K562 treated with DMSO at 1 percent for 24 hours (cell line): ENCODE results near the gene HLA-E. TPM values are rescaled to one million over a fixed set of nuclear protein-coding genes. Genes with fewer than 3 reads are reported as not detected.

Experiments used
- total RNA-seq: library from RNA; unstranded; fragments of 300-600 nt; gene quantifications from 2 replicates; pipeline ENCODE4 v1.2.3, GENCODE V29; 2022; ENCODE audit warnings: low read depth; ENCODE audit not compliant: insufficient read depth

Gene HLA-E
- 146 and 147 TPM in 2 replicates for total RNA-seq

DNA sequence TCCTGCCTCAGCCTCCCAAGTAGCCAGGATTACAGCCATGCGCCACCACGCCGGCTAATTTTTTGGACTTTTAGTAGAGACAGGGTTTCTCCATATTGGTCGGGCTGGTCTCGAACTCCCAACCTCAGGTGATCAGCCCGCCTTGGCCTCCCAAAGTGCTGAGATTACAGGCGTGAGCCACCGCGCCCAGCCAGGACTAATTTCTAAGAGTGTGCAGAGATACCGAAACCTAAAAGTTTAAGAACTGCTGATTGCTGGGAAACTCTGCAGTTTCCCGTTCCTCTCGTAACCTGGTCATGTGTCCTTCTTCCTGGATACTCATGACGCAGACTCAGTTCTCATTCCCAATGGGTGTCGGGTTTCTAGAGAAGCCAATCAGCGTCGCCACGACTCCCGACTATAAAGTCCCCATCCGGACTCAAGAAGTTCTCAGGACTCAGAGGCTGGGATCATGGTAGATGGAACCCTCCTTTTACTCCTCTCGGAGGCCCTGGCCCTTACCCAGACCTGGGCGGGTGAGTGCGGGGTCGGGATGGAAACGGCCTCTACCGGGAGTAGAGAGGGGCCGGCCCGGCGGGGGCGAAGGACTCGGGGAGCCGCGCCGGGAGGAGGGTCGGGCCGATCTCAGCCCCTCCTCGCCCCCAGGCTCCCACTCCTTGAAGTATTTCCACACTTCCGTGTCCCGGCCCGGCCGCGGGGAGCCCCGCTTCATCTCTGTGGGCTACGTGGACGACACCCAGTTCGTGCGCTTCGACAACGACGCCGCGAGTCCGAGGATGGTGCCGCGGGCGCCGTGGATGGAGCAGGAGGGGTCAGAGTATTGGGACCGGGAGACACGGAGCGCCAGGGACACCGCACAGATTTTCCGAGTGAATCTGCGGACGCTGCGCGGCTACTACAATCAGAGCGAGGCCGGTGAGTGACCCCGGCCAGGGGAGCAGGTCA, at the start of gene HLA-E:
TSS of gene HLA-E (plus strand) at position 429 of the 945 bp plus-strand sequence. CDS start at position 452, 23 bp downstream.

Other genes with a start within 250 kb of the HLA-E start
- 12.0 and 12.8 TPM in 2 replicates for gene TRIM39, start 162.6 kb upstream of the HLA-E start, total RNA-seq
- gene RPP21, start 144.4 kb upstream of the HLA-E start, total RNA-seq: 245 and 290 TPM in 2 replicates
- gene GNL1, start 67.0 kb downstream of the HLA-E start, total RNA-seq: 76.2 and 79.9 TPM in 2 replicates
- 14.6 and 16.6 TPM in 2 replicates for gene PRR3, start 67.8 kb downstream of the HLA-E start, total RNA-seq
- 119 and 123 TPM in 2 replicates for gene ABCF1, start 81.9 kb downstream of the HLA-E start, total RNA-seq
- 26.3 and 30.3 TPM in 2 replicates for gene PPP1R10, start 127.7 kb downstream of the HLA-E start, total RNA-seq
- gene MRPS18B, start 128.3 kb downstream of the HLA-E start, total RNA-seq: 89.5 and 94.7 TPM in 2 replicates
- 1.4 and 2.2 TPM in 2 replicates for gene ATAT1, start 137.4 kb downstream of the HLA-E start, total RNA-seq
- 37.5 and 39.4 TPM in 2 replicates for gene C6orf136, start 157.6 kb downstream of the HLA-E start, total RNA-seq
- 65.7 and 68.2 TPM in 2 replicates for gene DHX16, start 183.5 kb downstream of the HLA-E start, total RNA-seq
- 145 and 155 TPM in 2 replicates for gene PPP1R18, start 197.1 kb downstream of the HLA-E start, total RNA-seq
- 30.7 and 32.7 TPM in 2 replicates for gene NRM, start 201.5 kb downstream of the HLA-E start, total RNA-seq
- gene MDC1, start 227.8 kb downstream of the HLA-E start, total RNA-seq: 64.8 and 67.6 TPM in 2 replicates
- gene TUBB, start 230.8 kb downstream of the HLA-E start, total RNA-seq: 1,630 and 1,662 TPM in 2 replicates